Stimulated activated CD8-positive, alpha-beta memory T cell treated with anti-CD3 and anti-CD28 coated beads, Interleukin-7, amount 100 ng/mL, for 4 hours (primary cell): ENCODE measurements around the gene AKAP17A.
"Not testable (repeated sequence)": the region's sequence is repeated elsewhere in the genome, so short reads cannot be mapped to it uniquely, and the experiment has no call there.

Experiments
- DNase-seq, 2 donors: peaks; one replicate each; pipeline ENCODE4 v3.0.0-alpha.2; 2020; ENCODE audit warnings: low read depth in 2 of 2

AKAP17A gene, protein sequence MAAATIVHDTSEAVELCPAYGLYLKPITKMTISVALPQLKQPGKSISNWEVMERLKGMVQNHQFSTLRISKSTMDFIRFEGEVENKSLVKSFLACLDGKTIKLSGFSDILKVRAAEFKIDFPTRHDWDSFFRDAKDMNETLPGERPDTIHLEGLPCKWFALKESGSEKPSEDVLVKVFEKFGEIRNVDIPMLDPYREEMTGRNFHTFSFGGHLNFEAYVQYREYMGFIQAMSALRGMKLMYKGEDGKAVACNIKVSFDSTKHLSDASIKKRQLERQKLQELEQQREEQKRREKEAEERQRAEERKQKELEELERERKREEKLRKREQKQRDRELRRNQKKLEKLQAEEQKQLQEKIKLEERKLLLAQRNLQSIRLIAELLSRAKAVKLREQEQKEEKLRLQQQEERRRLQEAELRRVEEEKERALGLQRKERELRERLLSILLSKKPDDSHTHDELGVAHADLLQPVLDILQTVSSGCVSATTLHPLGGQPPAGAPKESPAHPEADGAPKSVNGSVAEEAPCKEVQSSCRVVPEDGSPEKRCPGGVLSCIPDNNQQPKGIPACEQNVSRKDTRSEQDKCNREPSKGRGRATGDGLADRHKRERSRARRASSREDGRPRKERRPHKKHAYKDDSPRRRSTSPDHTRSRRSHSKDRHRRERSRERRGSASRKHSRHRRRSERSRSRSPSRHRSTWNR

DNA sequence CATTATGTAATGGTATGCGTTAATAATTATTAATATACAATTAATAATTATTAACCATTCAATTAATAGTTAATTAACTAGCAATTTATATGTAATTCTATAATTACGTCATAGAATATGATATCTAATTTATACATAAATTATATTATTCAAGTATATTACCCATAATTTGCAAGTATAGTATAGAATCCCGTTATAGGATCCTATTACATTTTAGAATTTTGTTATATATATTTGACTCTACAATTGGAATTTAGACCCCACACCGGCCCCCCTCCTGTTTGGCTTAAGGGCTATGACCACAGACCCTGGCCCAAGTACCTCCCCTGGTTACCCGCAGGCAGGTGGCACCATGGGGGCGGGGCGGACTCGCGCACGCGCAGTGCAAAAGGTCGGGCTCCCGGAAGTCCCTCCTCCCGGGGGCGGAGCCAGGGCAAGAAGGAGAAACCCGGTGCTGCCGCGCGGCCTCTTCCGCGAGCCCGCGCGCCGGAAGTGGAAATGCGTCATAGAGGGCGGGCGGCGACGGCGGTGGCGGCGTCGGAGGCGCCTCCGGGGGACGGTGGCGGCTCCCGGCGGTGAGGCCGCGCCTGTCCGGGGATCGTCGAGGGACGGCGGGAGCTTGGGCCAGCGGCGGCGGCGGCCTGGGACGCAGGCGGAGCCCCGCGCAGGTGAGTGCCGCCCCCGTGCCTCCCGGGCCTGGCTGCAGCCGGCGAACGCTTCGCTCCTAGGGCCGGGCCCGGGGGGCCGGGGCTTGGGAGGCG lies at the start of gene AKAP17A:
TSS of gene AKAP17A (plus strand) at position 503 of the 761 bp plus-strand sequence. CDS start 1,859 bp downstream, outside the sequence.
- peak; percentile 94 to 96 for DNase-seq

DNA sequence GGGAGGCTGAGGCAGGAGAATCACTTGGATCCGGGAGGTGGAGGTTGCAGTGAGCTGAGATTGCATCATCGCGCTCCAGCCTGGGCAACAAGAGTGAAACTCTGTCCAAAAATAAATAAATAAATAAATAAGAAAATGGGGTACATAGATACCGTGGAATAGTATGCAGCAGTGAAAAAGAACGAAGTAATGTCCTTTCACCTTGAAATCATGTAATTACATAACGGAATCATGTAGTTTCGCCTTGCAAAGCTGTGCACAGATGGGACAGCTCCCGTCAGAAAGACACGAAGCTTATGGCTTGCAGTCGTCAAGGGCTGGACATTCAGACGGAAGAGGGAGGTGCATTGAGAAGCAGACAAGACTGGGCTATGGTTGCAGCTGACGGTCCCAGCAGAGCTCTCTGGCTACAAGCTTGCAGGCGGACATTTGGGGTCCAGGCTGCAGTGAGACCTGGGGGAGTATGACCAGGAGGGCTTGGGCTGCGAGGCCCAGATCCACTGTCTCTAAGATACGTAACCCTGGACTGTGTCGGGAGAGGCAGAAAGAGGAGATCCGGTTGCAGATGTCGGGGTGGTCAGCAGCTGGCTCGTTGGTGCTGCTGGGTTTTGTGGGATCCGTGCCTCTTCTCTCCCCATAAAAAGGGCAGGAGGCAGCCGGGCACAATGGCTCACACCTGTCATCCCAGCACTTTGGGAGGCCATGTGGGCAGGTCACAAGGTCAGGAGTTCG lies 48.2 kb upstream of the AKAP17A start:
- no peak for DNase-seq

DNA sequence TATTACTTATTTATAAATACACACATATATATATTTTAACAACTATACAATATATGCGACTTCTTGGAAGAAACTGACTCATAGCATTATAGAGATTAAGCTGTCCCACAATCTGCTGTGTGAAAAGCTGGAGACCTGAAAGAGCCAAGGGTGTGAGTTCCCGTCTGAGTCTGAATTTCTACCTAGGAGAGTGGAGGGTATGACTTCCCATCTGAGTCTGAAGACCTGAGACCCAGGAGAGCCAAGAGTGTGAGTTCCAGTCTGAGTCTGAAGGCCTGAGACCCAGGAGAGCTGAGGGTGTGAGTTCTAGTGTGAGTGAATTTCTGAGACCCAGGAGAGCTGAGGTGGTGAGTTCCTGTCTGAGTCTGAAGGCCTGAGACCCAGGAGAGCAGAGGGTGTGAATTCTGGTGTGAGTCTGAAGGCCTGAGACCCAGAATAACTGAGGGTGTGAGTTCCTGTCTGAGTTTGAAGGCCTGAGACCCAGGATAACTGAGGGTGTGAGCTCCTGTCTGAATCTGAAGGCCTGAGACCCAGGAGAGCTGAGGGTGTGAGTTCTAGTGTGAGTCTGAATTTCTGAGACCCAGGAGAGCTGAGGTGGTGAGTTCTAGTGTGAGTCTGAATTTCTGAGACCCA lies 45.5 kb upstream of the AKAP17A start:
- no peak for DNase-seq

DNA sequence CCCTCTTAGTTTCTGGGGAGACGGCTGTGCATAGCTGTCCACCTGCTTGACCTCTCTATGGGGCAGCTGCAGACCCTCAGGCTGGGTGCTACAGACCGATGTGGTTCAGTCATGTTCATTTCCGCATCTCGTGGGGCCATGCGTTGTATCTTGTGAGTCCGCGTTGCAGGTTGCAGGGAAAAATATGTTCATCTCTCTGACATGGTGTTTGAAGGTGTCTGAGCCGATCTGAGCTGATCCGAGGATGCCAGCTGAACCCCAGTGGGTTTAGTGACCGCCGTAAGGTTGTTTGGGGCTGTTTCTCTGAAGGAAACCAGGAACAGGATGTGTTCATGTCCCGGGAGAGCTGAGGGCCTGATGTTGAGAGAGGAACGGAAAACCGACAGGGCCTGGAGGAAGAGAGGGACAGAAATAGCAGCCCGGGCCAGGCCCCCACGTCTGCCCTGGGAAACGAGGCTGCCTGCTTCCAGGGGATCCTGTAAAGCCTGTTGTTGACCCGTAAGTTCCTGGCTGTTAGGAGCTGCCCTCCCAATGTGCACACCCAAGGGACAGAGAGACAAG lies 44.6 kb upstream of the AKAP17A start:
- DNase-seq: no peak

DNA sequence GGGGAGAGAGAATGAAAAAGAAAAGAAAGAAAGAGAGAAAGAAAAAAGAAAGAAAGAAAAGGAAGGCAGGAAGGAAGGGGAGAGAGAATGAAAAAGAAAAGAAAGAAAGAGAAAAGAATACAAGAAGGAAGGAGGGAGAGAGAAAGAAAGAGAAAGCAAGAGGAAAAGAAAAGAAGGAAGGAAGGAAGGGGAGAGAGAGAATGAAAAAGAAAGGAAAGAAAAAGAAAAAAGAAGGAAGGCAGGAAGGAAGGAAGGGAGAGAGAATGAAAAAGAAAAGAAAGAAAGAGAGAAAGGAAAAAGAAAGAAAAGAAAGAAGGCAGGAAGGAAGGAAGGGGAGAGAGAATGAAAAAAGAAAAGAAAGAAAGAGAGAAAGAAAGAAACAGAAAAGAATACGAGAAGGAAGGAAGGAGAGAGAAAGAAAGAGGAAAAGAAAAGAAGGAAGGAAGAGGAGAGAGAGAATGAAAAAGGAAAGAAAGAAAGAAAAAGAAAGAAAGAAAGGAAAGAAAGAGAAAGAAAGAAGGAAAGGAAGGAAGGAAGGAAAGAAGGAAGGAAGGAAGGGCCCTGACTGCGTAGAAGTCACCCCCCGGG lies 39.4 kb upstream of the AKAP17A start:
- DNase-seq: no peak

DNA sequence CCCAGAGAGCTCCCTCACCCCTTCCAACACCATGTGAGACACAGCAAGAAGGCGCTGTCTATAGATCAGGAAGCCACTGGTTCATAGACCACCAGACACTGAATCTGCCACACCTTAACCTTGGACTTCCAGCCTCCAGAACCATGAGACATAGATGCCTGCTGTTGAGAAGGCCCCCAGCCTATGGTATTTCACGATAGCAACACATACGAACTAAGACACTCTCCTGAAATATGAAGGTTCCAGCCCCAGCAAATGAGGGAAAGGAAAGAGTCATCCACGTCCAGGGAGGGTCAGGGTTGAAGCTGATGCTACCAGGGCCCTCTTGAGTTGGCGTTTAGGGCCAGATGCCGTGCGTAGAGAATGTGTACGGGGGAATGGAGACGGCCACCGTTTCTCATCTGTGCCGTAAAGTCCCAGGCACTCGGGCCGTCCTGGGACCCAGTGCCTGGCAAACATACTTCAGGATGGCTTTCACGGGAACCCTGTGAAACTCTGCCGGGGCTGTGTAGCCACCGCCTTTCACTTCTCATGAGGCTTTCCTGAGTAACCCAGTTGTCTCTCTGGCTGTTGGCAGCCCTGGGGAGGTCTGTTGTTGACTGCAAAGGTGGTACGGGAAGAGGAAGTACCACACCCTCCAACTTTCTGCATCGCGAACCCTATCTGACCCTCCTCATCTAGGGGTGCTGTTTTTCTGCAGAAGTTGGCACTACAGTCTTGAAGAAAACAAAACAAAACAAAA lies 36.8 kb upstream of the AKAP17A start:
- DNase-seq: no peak

DNA sequence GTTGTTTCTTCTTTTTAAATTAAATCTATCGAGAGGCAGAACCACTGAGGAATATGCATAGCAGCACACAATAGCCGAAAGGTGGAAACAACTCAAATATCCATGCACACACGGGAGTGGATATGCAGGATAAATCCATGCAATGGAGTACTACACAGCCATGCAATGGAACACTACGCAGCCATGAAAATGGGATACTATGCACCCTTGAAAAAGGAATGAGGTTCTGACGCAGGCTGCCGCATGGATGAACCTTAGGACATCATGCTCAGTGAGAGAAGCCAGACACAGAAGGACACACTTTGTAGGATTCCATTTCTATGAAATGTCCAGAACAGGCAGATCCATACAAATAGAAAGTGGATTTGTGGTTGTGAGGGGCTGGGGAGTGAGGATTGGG lies 36.0 kb upstream of the AKAP17A start:
- DNase-seq: no peak

DNA sequence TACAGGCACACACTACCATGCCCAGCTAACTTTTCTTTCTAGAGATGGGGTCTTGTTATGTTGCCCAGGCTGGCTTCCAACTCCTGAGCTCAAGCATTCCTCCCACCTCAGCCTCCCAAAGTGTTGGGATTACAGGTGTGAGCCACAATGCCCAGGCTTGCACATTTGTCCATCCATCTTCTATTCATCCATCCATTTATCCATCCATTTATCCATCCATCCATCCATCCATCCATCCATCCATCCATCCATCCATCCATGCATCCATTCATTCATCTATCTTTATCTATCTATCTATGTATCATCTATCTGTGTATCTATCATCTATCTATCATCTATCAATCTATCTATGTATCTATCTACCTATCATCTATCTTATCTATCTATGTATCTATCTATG lies 34.0 kb upstream of the AKAP17A start:
- DNase-seq: not testable (repeated sequence)

DNA sequence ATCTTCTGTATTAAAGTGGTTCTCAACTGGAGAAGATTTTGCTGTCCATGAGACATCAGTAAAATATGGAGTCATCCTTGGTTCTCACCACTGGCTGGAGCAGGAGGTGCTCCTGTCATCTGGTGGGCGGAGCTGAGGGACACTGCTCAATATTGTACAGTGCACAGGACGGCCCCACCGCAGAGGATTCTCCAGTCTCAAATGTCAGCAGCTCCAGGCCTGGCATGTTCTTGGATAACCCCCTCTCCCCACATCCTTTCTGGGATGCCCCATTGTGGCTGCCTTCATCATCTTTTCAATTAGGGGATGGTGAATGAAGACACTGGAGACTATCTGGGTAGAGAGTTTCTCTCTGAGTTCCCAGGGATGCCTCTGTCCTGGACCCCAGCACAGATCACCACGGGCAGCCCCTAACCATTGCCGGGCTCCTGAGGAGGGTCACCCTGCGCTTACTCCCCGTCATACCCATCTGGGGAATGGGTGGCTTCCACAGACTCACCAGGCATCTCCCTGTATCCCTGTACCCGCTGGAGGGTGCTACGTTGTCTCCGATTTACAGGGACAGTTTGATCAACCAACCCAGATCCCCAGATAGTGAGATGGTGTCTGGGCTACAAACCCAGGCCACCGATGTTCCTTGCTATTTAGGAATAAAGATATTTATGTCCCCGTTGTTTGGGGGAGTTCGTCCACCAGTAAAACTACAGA lies 32.5 kb upstream of the AKAP17A start:
- no peak for DNase-seq

DNA sequence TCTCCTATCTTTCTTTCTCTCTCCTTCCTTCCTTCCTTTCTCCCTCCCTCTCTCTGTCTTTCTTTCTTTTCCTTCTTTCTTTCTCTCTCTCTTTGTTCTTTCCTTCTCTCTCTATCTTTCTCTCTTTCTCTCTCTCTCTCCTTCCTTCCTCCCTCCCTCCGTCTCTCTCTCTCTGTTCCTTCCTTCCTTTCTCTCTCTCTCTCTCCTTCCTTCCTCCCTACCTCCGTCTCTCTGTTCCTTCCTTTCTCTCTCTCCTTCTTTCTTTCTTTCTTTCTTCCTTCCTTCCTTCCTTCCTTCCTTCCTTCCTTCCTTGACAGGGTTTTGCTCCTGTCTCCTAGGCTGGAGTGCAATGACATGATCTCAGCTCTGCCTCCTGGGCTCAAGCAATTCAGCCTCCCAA lies 30.2 kb upstream of the AKAP17A start:
- no peak for DNase-seq

DNA sequence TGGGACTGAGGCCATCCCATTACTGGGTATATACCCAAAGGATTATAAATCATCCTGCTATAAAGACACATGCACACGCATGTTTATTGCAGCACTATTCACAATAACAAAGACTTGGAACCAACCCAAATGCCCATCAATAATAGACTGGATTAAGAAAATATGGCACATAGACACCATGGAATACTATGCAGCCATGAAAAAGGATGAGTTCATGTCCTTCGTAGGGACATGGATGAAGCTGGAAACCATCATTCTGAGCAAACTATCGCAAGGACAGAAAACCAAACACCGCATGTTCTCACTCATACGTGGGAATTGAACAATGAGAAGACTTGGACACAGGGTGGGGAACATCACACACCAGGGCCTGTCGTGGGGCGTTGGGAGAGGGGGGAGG lies 27.3 kb upstream of the AKAP17A start:
- DNase-seq: not testable (repeated sequence)

DNA sequence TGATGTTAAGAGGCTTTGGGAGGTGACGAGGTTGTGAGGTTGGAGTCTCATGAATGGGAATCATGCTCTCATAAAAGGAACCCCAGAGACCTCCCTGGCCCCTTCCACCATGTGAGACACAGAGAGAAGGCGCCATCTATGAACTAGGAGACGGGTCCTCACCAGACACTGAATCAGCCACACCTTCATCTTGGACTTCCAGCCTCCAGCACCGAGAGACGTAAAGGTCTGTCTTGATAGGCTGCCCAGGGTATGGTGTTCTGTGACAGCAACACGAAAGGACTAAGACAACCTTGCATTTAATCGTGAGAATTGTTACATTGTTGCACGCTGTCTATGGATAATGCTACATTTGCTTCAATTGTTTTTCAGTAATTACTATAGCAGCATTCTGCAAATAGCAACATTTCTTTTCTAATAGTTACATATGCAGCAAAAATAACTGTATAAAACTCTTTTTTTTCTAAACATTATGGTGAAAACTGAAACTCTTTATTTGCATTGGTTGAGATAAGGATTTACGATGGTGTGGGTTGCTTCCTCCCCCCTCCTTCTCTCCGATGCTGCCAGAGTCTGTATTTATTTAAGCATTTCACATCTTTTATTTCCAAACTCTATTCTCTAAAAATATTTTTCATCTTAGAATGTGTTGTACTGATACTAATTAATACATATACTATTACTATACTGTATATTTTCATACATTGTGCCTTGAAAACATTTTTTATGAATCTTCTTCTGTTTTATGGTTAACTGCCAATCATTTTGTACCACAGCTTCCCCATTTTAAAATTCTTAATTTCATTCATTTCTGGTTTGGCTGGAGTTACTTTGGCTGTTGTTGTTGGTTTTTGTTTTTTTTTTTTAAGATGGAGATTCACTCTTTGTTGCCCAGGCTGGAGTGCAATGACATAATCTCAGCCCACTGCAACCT lies 26.4 kb upstream of the AKAP17A start:
- no peak for DNase-seq

DNA sequence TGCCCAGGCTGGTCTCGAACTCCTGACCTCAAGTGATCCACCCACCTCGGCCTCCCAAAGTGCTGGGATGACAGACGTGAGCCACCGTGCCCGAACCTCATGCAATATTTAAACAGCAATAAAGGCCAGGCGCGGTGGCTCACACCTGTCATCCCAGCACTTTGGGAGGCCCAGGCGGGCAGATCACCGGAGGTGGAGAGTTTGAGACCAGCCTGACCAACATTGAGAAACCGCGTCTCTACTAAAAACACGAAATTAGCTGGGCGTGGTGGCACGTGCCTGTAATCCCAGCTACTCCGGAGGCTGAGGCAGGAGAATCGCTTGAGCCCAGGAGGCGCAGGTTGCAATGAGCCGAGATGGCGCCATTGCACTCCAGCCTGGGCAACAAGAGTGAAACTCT lies 17.2 kb upstream of the AKAP17A start:
- DNase-seq: not testable (repeated sequence)

DNA sequence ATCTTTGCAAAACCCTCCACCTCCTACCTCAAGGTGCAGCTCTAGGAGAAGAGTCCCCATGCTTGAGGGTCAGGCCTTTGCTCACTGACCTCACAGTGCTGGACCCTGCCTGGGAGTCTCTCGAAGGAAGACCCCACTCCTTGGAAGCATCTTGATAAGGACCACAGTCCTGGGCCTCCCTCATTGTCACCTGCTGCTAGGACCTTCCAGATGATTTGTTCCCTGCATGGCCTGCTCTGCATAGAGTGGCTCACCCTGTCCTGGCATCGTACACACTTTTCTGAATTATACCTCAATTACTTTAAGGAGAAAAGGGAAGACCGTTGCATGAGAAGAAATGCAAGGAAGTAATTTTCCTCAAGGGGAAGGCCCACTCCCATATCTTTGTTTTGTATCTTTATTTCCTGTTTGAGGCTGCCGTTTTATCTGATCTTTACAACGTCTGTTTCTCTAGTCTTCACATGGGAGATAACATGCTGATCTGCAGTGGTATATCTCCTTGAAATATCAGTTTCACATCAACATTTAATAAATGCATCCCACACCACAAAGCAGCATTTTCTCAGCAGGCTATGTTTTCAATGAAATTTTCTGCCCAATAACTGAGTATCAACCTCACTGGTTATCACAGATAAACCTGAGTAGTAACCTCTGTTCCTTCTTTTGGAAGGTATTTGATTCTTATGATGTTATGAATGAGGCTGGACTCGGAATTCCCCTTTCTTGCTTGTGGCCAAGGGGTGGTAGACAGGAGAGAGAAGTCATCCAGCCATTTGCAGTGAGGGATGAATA lies 15.0 kb upstream of the AKAP17A start:
- no peak for DNase-seq

DNA sequence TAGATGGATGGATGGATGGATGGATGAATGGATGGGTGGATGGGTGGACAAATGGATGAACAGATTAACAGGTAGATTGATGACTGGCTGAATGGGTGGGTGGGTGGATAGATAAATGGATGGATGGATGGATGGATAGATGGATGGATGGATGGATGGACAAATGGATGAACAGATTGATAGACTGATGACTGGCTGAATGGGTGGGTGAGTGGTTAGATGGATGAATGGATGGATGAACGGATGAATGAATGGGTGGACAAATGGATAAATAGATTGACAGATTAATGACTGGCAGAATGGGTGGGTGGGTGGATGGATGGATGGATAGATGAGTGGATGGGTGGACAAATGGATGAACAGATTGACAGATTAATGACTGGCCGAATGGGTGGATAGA lies 13.6 kb upstream of the AKAP17A start:
- DNase-seq: no peak

DNA sequence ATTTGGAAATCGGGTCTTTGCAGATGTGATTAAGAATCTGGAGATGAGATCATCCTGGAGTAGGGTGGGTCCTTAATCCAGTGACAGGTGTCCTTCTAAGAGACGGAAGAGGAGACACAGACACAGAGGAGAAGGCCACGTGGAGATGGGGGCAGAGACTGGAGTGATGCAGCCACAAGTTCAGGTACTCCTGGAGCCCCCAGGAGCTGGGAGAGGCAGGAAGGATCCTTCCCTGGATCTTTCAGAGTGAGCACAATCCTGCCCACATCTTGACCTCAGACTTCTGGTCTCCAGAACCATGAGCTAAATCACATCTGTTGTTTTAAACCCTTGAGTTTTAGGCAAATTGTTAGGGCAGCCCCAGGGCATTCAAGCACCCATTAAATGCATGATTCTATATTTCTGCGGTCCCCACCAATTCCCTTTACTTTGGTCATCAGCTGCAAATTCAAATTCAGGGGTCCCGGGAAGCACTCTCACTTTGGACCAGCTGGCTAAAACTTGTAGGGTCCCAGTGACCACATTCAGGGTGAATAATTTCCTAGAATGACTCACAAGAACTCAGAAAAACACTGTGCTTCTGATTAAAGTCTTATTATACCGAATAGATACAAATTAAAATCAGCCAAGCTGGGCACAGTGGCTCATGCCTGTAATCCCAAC lies 12.8 kb upstream of the AKAP17A start:
- no peak for DNase-seq

DNA sequence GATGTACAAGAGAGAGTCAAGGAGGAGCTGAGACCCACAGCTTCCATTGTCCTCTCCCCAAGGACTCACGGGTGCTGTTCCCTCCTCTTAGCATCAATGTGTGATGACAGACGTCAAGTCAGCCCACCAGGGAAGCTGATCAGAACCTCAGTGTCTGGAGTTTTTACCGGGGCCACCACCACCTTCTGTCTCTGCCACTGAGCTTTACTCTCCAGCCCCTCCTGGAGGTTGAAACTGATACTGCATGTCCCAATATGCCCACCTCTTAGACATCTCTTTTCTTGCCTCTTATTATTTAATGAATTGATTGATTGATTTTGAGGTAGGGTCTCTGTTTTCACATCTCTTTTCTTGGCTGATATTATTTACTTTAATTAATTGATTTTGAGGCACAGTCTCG lies 10.3 kb upstream of the AKAP17A start:
- peak in 1 of 2 donors; percentile 57 for DNase-seq
